AG04450 (cell line): ENCODE measurements around the gene DSTN. TPM values are rescaled to one million over a fixed set of nuclear protein-coding genes. Genes with fewer than 3 reads are reported as not detected.

Source experiments
- CTCF ChIA-PET: fragments of 300-600, 350-600 bp; formaldehyde crosslinking; extraction: SDS; loops from one replicate; lab custom pipeline; 2022; ENCODE audit warnings: antibody characterized with exemption, inconsistent platforms; lab: Charles Lee
- POLR2A ChIA-PET: fragments of 350-600 bp; formaldehyde crosslinking; extraction: SDS; loops from one replicate; lab custom pipeline; 2021; ENCODE audit warnings: antibody characterized with exemption, inconsistent platforms; lab: Yijun Ruan, JAX
- DNase-seq: peaks from one replicate; pipeline ENCODE4 v3.0.0-alpha.2; 2011; ENCODE audit warnings: low read depth, low spot score
- H3K27ac ChIP-seq: one replicate; pipeline ENCODE4 v1.5.1; 2012; ENCODE audit warnings: low read depth, low read length, control low read depth
- H3K27me3 ChIP-seq: one replicate; pipeline ENCODE4 v1.6.0; 2012; ENCODE audit warnings: low read length; ENCODE audit not compliant: control insufficient read depth, insufficient read depth
- H3K4me3 ChIP-seq: 2 replicates; pipeline ENCODE4 v1.5.1; 2011; ENCODE audit warnings: mild to moderate bottlenecking, low read depth, low read length, control low read depth
- H3K9me3 ChIP-seq: 2 replicates; pipeline ENCODE4 v1.5.1; 2012; ENCODE audit warnings: low read length; ENCODE audit not compliant: control insufficient read depth, insufficient read depth
- polyA plus RNA-seq: library from polyadenylated mRNA; depleted of rRNA; stranded (reverse); fragments of >200 nt; gene quantifications from 2 replicates; pipeline ENCODE4 v1.2.3, GENCODE V29; 2011
- TF ChIP-seq, protein P1 (sequence below): IDR thresholded peaks from 2 replicates; pipeline ENCODE4 v1.5.1; 2011; ENCODE audit warnings: low read depth, low read length, control low read depth, inconsistent platforms

Gene DSTN
- polyA plus RNA-seq, 1 experiment: 414 TPM

DNA sequence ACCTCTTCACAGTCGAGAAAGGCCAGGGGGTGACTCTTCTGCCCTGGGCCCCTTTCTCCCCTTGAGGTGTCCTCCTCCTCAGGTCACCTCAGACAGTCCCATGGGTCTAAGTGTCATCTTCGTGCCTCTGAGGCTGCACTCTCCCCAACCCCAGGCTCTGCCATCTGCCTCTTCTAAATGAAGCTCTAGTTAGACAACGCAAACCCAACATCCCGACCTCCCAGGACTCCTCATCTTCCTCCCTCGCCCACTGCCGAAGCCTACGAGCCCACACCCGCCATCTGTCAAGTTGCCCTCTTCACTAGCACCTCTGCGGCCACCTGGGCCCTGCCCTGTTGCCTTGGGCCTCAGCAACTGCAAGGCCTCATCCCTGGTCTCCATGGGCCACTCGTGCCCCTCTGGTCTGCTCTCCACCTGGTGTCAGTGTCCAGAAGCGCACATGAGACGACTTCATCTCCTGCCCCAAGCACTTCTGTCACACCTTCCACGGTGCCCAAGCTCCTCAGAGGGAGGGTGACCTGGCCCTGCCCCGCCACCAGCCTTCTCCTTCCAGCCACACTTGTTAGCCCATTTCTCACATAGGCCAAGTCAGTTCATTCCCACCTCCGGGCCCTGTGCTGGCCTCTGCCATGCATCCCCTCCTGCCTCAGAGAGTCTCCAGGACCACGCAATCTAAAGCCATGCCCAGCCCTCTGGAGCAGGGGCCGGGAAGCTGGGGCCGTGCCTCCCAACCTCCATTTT lies 58.4 kb downstream of the DSTN start:
- POLR2A ChIA-PET: no interaction called here
- CTCF ChIA-PET: interaction anchor here (1.4 kb wide), 1 partner anchor 123 kb away, joined by 3 read pairs; no protein-coding TSS in a partner anchor
- TF ChIP-seq, protein P1, sequence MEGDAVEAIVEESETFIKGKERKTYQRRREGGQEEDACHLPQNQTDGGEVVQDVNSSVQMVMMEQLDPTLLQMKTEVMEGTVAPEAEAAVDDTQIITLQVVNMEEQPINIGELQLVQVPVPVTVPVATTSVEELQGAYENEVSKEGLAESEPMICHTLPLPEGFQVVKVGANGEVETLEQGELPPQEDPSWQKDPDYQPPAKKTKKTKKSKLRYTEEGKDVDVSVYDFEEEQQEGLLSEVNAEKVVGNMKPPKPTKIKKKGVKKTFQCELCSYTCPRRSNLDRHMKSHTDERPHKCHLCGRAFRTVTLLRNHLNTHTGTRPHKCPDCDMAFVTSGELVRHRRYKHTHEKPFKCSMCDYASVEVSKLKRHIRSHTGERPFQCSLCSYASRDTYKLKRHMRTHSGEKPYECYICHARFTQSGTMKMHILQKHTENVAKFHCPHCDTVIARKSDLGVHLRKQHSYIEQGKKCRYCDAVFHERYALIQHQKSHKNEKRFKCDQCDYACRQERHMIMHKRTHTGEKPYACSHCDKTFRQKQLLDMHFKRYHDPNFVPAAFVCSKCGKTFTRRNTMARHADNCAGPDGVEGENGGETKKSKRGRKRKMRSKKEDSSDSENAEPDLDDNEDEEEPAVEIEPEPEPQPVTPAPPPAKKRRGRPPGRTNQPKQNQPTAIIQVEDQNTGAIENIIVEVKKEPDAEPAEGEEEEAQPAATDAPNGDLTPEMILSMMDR: no peak
- Histone ChIP-seq H3K27ac (peak overlapping the region; percentile 11), H3K4me3 (no peak overlapping the region), H3K9me3 (no peaks in the 10 kb centered on the region; the same call in 1 of the 2 replicates), H3K27me3 (no peaks in the 10 kb centered on the region)
- no peak for DNase-seq

DNA sequence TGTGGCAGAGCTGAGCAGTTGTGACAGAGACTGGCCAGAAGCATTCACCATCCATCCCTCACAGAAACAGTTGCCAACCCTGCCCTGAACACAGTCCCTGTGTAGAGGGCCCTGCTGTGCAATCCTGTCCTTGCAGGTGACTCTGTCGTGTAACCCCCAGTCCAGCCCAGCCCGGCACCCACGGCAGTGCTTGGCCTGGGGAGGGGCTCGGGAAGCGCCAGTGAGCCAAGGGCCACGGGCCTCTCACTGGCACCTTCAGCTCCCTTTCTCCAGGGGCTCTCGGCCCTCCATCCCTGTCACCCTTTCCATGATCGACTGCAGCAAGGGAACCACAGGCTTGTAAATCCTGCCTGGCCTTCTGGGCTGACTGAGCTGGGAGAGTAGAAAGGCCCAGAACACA lies 59.1 kb downstream of the DSTN start:
- Histone ChIP-seq H3K9me3 (no peaks in the 10 kb centered on the region; the same call in 1 of the 2 replicates), H3K27me3 (no peaks in the 10 kb centered on the region), H3K27ac (no peak overlapping the region), H3K4me3 (no peak overlapping the region)
- TF ChIP-seq, protein P1: no peak
- CTCF ChIA-PET: interaction anchor here (1.1 to 1.4 kb wide), 2 partner anchors 124 to 270 kb away, joined by 3 read pairs; no protein-coding TSS in a partner anchor
- no peak for DNase-seq
- POLR2A ChIA-PET: no interaction called here

DNA sequence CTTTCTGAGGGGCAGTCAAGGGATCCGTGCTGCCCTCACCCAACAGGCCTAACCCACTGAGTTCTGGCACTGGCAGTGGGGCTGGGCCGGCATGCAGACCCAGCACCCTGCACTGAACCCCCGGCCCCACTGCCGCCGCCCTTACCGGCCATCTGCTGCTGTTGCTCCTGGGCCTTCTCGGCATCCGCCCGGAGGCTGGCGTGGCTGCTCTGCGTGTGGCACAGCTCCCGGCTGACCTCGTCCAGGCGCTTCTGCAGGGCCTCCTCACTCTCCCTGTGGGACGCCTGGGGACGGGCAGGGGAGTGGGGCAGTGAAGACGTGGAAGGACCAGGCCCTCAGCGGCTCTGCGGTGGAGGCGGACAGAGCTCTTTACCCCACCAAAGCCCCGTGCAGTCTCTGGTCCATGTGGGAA lies 59.8 kb downstream of the DSTN start:
- Histone ChIP-seq H3K27me3 (no peaks in the 10 kb centered on the region), H3K27ac (no peak overlapping the region), H3K9me3 (no peaks in the 10 kb centered on the region; the same call in 1 of the 2 replicates), H3K4me3 (no peak overlapping the region)
- ChIA-PET POLR2A (no interaction called here), CTCF (interaction anchor here (1.1 to 1.4 kb wide), 2 partner anchors 93 to 270 kb away, joined by 3 read pairs; no protein-coding TSS in a partner anchor)
- no peak for DNase-seq
- TF ChIP-seq, protein P1: no peak

DNA sequence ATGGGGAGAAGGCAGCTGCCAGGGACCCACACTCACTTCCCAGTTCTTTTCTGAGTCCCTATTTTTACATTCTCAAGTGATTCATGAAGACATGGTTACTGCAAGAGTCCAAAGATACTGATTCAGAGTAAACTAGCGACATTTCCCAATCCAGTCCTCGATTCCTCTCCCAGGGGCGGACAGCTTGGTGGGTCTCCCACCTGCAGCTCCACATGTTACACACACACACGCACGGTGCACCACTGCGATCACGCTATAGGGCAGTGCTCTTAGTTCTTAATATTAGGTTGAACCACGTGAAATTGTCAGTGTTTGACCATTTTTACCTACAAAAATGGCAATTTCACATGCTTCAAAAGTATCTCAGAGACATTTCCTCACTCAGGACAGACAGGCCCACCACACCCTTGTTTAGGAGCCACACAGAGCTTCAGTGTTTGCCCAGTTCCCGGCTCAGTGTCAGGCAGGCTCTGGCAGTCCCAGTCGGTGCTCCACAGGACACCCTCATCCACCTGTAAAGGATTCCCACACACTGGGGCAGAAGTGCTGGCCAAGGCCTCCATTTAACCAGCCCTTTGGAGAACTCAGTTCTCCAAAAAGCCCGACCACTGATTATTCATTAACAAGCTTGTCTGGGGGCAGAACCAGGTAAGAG lies 60.4 kb downstream of the DSTN start:
- CTCF ChIA-PET: interaction anchor here (1.1 to 1.4 kb wide), 2 partner anchors 94 to 269 kb away, joined by 3 read pairs; no protein-coding TSS in a partner anchor
- DNase-seq: no peak
- H3K9me3 ChIP-seq: no peaks in the 10 kb centered on the region; the same call in 1 of the 2 replicates
- TF ChIP-seq, protein P1: no peak
- H3K4me3 ChIP-seq: no peak overlapping the region
- H3K27me3 ChIP-seq: no peaks in the 10 kb centered on the region
- no peak overlapping the region for H3K27ac ChIP-seq
- POLR2A ChIA-PET: no interaction called here
